ENCODE measurements around the gene SRL. TPM values are rescaled to one million over a fixed set of nuclear protein-coding genes. Genes with fewer than 3 reads are reported as not detected.

SRL gene
- total and polyA plus RNA-seq, 2 of the 8 experiments (the other 6 are each of a cell fraction or from before 2014, with no cell fraction given): 0.05 TPM; not detected in 1

DNA sequence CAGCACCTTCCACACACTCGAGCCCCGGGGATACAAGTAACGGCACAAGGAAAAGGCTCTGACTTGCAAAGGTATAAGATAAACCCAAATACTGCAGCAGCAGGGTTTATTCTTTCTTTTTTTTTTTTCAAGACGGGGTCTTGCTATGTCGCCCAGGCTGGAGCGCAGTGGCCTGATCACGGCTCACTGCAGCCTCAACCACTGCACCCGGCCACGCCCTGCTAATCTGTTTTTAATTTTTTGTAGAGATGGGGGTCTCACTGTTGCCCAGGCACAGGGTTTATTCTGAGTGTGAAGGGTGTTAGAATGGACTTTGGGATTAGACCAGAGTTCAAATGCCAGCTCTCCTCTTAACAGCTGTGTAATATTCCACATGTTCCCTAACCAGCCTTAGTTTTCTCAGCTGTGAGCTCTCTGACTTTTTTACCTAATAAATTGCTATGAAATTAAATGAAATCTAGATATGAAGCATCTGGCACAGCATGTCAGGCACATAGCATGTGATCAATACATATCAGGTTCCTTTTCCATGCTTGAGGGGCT lies 63.3 kb downstream of the SRL start:
- Histone ChIP-seq H3K9me3 (ENCODE audit: insufficient read depth in 2 of 2, low read depth in 1 of 2, low read length in 1 of 2) (no peaks in the 10 kb centered on the region), H3K14ac (ENCODE audit: insufficient read length) (no peak overlapping the region), H4K8ac (ENCODE audit: extremely low read depth, insufficient read depth, low read length) (no peak overlapping the region), H3K36me3 (ENCODE audit: control insufficient read depth in 2 of 4, insufficient read depth in 4 of 4, low read length in 3 of 4) (no peaks in the 10 kb centered on the region), H2BK120ac (replicated peaks; ENCODE audit: low read depth, low read length) (no peak overlapping the region), H4K5ac (ENCODE audit: insufficient read length, low read depth, low read length) (no peak overlapping the region), H2BK15ac (ENCODE audit: low read length) (no peak overlapping the region), H3K4me2 (ENCODE audit: insufficient read depth in 1 of 2, low read depth in 2 of 2, low read length in 2 of 2) (no peak overlapping the region), H3K79me1 (ENCODE audit: low read depth, low read length) (no peaks in the 10 kb centered on the region), H3K56ac (replicated peaks; ENCODE audit: insufficient read length, low read depth, low read length) (no peak overlapping the region), H2AFZ (ENCODE audit: low read length) (no peak overlapping the region), H4K20me1 (replicated peaks in 1 of 2; ENCODE audit: control insufficient read depth in 1 of 2, insufficient read depth in 2 of 2, low read length in 2 of 2) (no peaks in the 10 kb centered on the region), H2AK5ac (ENCODE audit: low read depth, low read length) (no peak overlapping the region), H3K4me3 (ENCODE audit: extremely low read depth in 1 of 4, insufficient read depth in 2 of 4, low read depth in 3 of 4, low read length in 4 of 4) (no peak overlapping the region), H3K4ac (replicated peaks; ENCODE audit: insufficient read length, low read depth, low read length) (no peak overlapping the region), H3K27me3 (replicated peaks in 1 of 4; ENCODE audit: control insufficient read depth in 3 of 4, extremely low read depth in 1 of 4, insufficient read depth in 3 of 4, low read length in 3 of 4) (no peaks in the 10 kb centered on the region), H2BK20ac (ENCODE audit: low read length) (no peak overlapping the region), H4K91ac (replicated peaks; ENCODE audit: insufficient read length, low read length) (no peak overlapping the region), H3K18ac (ENCODE audit: extremely low read depth, low read length) (no peak overlapping the region), H3K27ac (ENCODE audit: low read depth, low read length) (no peak overlapping the region), H3K23me2 (ENCODE audit: low read depth, low read length) (peaks cover 4% of the 10 kb centered on the region; the same call in 1 of the 2 replicates), H2BK5ac (ENCODE audit: low read depth, low read length) (no peak overlapping the region), H2BK12ac (ENCODE audit: low read depth, low read length) (no peak overlapping the region), H3K23ac (ENCODE audit: insufficient read length) (no peak overlapping the region), H3K4me1 (replicated peaks in 1 of 4; ENCODE audit: control insufficient read depth in 3 of 4, insufficient read depth in 4 of 4, low read length in 3 of 4) (peaks cover 0 to 6% (median 2%) of the 10 kb centered on the region in 4 experiments; a peak in 2 of 7 replicates), H3K79me2 (ENCODE audit: control insufficient read depth in 1 of 2, insufficient read depth in 2 of 2, low read length in 2 of 2) (no peaks in the 10 kb centered on the region), H3K9ac (replicated peaks in 1 of 4; ENCODE audit: extremely low read depth in 1 of 4, low read depth in 3 of 4, low read length in 3 of 4) (no peak overlapping the region)
- 86% methylated on average over 9 of the region's 9 CpGs; no CpG with 5 or more reads in 1 of the 2 experiments for WGBS, 2 experiments (ENCODE audit: extremely low coverage in 1 of 2, insufficient coverage in 1 of 2, insufficient read length in 1 of 2, insufficient replicate concordance in 2 of 2, low coverage in 1 of 2, low lambda C conversion rate in 2 of 2, missing lambda C conversion rate in 1 of 2)
- CTCF ChIA-PET (ENCODE audit: partially characterized antibody): interaction anchor here (0.6 to 2.5 kb wide), 3 partner anchors 75 to 199 kb away, joined by 4 to 8 read pairs (median 6); no protein-coding TSS in a partner anchor
- POLR2A ChIA-PET (ENCODE audit: partially characterized antibody): no interaction called here
- no peak for FAIRE-seq
- DNase-seq (ENCODE audit: low read depth in 1 of 2, low spot score in 2 of 2): no peak
- TF ChIP-seq HDAC6 (IDR thresholded peaks at IDR 0.05; ENCODE audit: low read depth, low read length) (no peak), EZH2 (IDR thresholded peaks at IDR 0.05; ENCODE audit: low read depth, low read length, severe bottlenecking) (no peak), YY1 (IDR thresholded peaks at IDR 0.05; ENCODE audit: low read depth, low read length) (no peak), PHF8 (conservative IDR thresholded peaks at IDR 0.05; ENCODE audit: low read depth, low read length) (no peak), RBBP5 (IDR thresholded peaks at IDR 0.05; ENCODE audit: borderline replicate concordance, low read depth, low read length) (no peak), EP300 (IDR thresholded peaks at IDR 0.05; ENCODE audit: borderline replicate concordance in 1 of 2, low read depth in 2 of 2, low read length in 2 of 2) (no peak), ASH2L (IDR thresholded peaks at IDR 0.05; ENCODE audit: low read length) (no peak), HDAC2 (IDR thresholded peaks at IDR 0.05; ENCODE audit: borderline replicate concordance in 1 of 2, low read depth in 2 of 2, low read length in 2 of 2) (no peak), CHD1 (IDR thresholded peaks at IDR 0.05; ENCODE audit: low read depth, low read length) (no peak), RAD21 (IDR thresholded peaks at IDR 0.05 in 1 of 2, conservative IDR thresholded peaks at IDR 0.05 in 1 of 2; ENCODE audit: low read depth in 2 of 2, low read length in 2 of 2) (no peak), SUZ12 (IDR thresholded peaks at IDR 0.05; ENCODE audit: low read length) (no peak)
- TF ChIP-seq, protein P1, sequence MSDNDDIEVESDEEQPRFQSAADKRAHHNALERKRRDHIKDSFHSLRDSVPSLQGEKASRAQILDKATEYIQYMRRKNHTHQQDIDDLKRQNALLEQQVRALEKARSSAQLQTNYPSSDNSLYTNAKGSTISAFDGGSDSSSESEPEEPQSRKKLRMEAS (IDR thresholded peaks at IDR 0.05): no peak

Measured in H1 (cell line).